GM23338 (cell line): ENCODE data around the gene XRRA1. TPM values are rescaled to one million over a fixed set of nuclear protein-coding genes. Genes with fewer than 3 reads are reported as not detected.

Experiments
- ATAC-seq: fragments of 200-7000 bp; cut with Tn5 transposase; 3 replicates; pipeline ENCODE4 v1.9.1; 2020
- DNase-seq: peaks from one replicate; pipeline ENCODE4 v3.0.0-alpha.2; 2015; ENCODE audit warnings: low spot score
- H2AFZ ChIP-seq: fragments of 200-600 bp; sonication (generic); 2 replicates; pipeline ENCODE4 v1.8.0; 2016; ENCODE audit warnings: antibody characterized with exemption, mild to moderate bottlenecking, moderate library complexity
- H3F3A ChIP-seq: fragments of 200-600 bp; sonication (generic); replicated peaks from 2 replicates; pipeline ENCODE4 v1.8.0; 2017; ENCODE audit warnings: antibody characterized with exemption, mixed run types, low read depth
- H3K27ac ChIP-seq: fragments of 200-600 bp; sonication (generic); 2 replicates; pipeline ENCODE4 v1.6.1; 2016; ENCODE audit warnings: low read depth
- H3K27me3 ChIP-seq: fragments of 200-600 bp; sonication (generic); 2 replicates; pipeline ENCODE4 v1.8.0; 2016; ENCODE audit warnings: mild to moderate bottlenecking, mixed run types, moderate library complexity; ENCODE audit not compliant: insufficient read depth
- H3K36me3 ChIP-seq: fragments of 200-600 bp; sonication (generic); 2 replicates; pipeline ENCODE4 v1.8.0; 2016; ENCODE audit warnings: mild to moderate bottlenecking; ENCODE audit not compliant: insufficient read depth
- H3K4me1 ChIP-seq: fragments of 200-600 bp; sonication (generic); 2 replicates; pipeline ENCODE4 v1.8.0; 2016; ENCODE audit warnings: mild to moderate bottlenecking, moderate library complexity; ENCODE audit not compliant: insufficient read depth
- H3K4me2 ChIP-seq: fragments of 200-600 bp; sonication (generic); 2 replicates; pipeline ENCODE4 v1.7.1; 2017; ENCODE audit warnings: mixed run types
- H3K4me3 ChIP-seq: fragments of 200-600 bp; sonication (generic); 2 replicates; pipeline ENCODE4 v1.6.1; 2016; ENCODE audit warnings: mixed run types
- H3K79me2 ChIP-seq: fragments of 200-600 bp; sonication (generic); replicated peaks from 2 replicates; pipeline ENCODE4 v1.8.0; 2017; ENCODE audit warnings: mild to moderate bottlenecking; ENCODE audit not compliant: insufficient read depth
- H3K9me2 ChIP-seq: fragments of 200-600 bp; sonication (generic); 2 replicates; pipeline ENCODE4 v1.8.0; 2017; ENCODE audit not compliant: insufficient read depth
- H4K20me1 ChIP-seq: fragments of 200-600 bp; sonication (generic); replicated peaks from 2 replicates; pipeline ENCODE4 v1.8.0; 2017; ENCODE audit warnings: mild to moderate bottlenecking; ENCODE audit not compliant: insufficient read depth
- H3K27ac Mint-ChIP-seq: 2 replicates; pipeline ENCODE4 v1.8.0; 2020; ENCODE audit warnings: inconsistent platforms, mild to moderate bottlenecking, moderate library complexity, mixed read lengths
- H3K27me3 Mint-ChIP-seq: 3 replicates; pipeline ENCODE4 v1.8.0; 2022; ENCODE audit warnings: low read depth, mild to moderate bottlenecking, moderate library complexity, mixed read lengths, inconsistent platforms; ENCODE audit not compliant: insufficient read depth, poor library complexity
- H3K36me3 Mint-ChIP-seq: 3 replicates; pipeline ENCODE4 v1.8.0; 2021; ENCODE audit warnings: low read depth, mild to moderate bottlenecking, inconsistent platforms, moderate library complexity, mixed read lengths
- H3K4me1 Mint-ChIP-seq: 3 replicates; pipeline ENCODE4 v1.8.0; 2020; ENCODE audit warnings: mild to moderate bottlenecking, inconsistent platforms, mixed read lengths
- H3K4me3 Mint-ChIP-seq: 3 replicates; pipeline ENCODE4 v1.8.0; 2021; ENCODE audit warnings: moderate library complexity, mild to moderate bottlenecking, inconsistent platforms, mixed read lengths
- H3K9me3 Mint-ChIP-seq: 3 replicates; pipeline ENCODE4 v1.8.0; 2020; ENCODE audit warnings: moderate library complexity, mild to moderate bottlenecking, inconsistent platforms, mixed read lengths
- CREB1 ChIP-seq: fragments of 250-450 bp; sonication (Bioruptor Pico); IDR thresholded peaks from 2 replicates; pipeline ENCODE4 v1.5.0; 2020; ENCODE audit warnings: low read depth, mild to moderate bottlenecking, moderate library complexity
- EZH2 ChIP-seq: fragments of 200-600 bp; sonication (generic); IDR thresholded peaks from one replicate; pipeline ENCODE4 v1.8.0; 2017; ENCODE audit warnings: antibody characterized with exemption, mild to moderate bottlenecking, low read depth; ENCODE audit not compliant: unreplicated experiment
- EZH2phosphoT487 ChIP-seq: fragments of 200-600 bp; sonication (generic); IDR thresholded peaks from one replicate; pipeline ENCODE4 v1.8.1; 2018; ENCODE audit warnings: antibody characterized with exemption; ENCODE audit not compliant: unreplicated experiment
- JUNB ChIP-seq: IDR thresholded peaks from one replicate; pipeline ENCODE4 v1.6.1; 2016; ENCODE audit warnings: antibody characterized with exemption; ENCODE audit not compliant: unreplicated experiment
- NANOG ChIP-seq: IDR thresholded peaks from 2 replicates; pipeline ENCODE4 v1.6.1; 2016; ENCODE audit warnings: antibody characterized with exemption, borderline replicate concordance
- POLR2AphosphoS5 ChIP-seq: IDR thresholded peaks from 2 replicates; pipeline ENCODE4 v1.6.1; 2016; ENCODE audit warnings: antibody characterized with exemption, low read depth
- STAT1 ChIP-seq: IDR thresholded peaks from one replicate; pipeline ENCODE4 v1.6.1; 2016; ENCODE audit warnings: antibody characterized with exemption; ENCODE audit not compliant: unreplicated experiment
- ZNF114 ChIP-seq: fragments of 250-450 bp; sonication (Bioruptor Pico); IDR thresholded peaks from 2 replicates; pipeline ENCODE4 v1.5.0; 2020; ENCODE audit warnings: mild to moderate bottlenecking, moderate library complexity
- ZNF331 ChIP-seq: fragments of 250-450 bp; sonication (Bioruptor Pico); IDR thresholded peaks from 2 replicates; pipeline ENCODE4 v1.5.0; 2020; ENCODE audit warnings: low read depth, mild to moderate bottlenecking, moderate library complexity
- polyA plus RNA-seq: library from polyadenylated mRNA; unstranded; fragments of >200 nt; fragmentation: Nextera tagmentation; extraction: Ambion mirVana; gene quantifications from 2 replicates; pipeline ENCODE4 v1.2.1, GENCODE V29; 2016
- total RNA-seq: library from RNA; depleted of rRNA; stranded (reverse); fragments of >200 nt; shearing (Covaris generic); gene quantifications from 2 replicates; pipeline ENCODE4 v1.2.3, GENCODE V29; 2014
- TF ChIP-seq, protein P1 (sequence below), 2 experiments: fragments of 200-600 bp in 1 of 2; sonication (generic) in 1 of 2; conservative IDR thresholded peaks; 2 replicates each; pipeline versions ENCODE4 v1.5.1 to v1.6.1; 2016 to 2017; ENCODE audit warnings: antibody characterized with exemption in 2 of 2, low read depth in 2 of 2, mild to moderate bottlenecking in 2 of 2, moderate library complexity in 1 of 2
- TF ChIP-seq, protein P2 (sequence below): fragments of 250-450 bp; sonication (Bioruptor Pico); IDR thresholded peaks from 2 replicates; pipeline ENCODE4 v1.5.0; 2020; ENCODE audit warnings: mild to moderate bottlenecking, moderate library complexity
- TF ChIP-seq, protein P3 (sequence below): IDR thresholded peaks from one replicate; pipeline ENCODE4 v1.6.1; 2018; ENCODE audit warnings: antibody characterized with exemption; ENCODE audit not compliant: unreplicated experiment

The XRRA1 gene
- total and polyA plus RNA-seq, 2 experiments from 2014 or later, result 4.9 to 5.4 TPM

DNA sequence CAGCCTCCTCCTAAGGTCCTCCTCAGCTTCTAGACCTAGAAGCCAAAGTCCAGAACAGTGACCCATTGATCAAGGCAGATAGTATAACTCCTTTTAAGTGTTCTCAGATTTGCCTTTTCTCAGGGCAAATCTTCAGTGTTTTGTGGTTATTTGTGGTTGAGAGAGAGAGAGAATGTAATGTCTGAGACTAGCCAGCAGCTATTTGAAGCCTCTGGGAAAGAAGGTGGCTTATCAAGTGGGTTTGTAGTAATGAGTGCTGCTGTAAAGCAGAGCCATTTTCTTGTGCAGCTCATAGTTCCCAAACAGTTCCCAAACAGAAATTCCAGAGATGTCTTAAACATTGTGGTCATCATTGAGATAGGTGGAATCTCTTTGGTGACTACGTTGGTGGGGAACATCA is 110.7 kb downstream of the XRRA1 start (continued):
- TF ChIP-seq, protein P1, sequence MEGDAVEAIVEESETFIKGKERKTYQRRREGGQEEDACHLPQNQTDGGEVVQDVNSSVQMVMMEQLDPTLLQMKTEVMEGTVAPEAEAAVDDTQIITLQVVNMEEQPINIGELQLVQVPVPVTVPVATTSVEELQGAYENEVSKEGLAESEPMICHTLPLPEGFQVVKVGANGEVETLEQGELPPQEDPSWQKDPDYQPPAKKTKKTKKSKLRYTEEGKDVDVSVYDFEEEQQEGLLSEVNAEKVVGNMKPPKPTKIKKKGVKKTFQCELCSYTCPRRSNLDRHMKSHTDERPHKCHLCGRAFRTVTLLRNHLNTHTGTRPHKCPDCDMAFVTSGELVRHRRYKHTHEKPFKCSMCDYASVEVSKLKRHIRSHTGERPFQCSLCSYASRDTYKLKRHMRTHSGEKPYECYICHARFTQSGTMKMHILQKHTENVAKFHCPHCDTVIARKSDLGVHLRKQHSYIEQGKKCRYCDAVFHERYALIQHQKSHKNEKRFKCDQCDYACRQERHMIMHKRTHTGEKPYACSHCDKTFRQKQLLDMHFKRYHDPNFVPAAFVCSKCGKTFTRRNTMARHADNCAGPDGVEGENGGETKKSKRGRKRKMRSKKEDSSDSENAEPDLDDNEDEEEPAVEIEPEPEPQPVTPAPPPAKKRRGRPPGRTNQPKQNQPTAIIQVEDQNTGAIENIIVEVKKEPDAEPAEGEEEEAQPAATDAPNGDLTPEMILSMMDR (conservative IDR thresholded peaks at IDR 0.05; ENCODE audit: low read depth in 2 of 2), result no peak

DNA sequence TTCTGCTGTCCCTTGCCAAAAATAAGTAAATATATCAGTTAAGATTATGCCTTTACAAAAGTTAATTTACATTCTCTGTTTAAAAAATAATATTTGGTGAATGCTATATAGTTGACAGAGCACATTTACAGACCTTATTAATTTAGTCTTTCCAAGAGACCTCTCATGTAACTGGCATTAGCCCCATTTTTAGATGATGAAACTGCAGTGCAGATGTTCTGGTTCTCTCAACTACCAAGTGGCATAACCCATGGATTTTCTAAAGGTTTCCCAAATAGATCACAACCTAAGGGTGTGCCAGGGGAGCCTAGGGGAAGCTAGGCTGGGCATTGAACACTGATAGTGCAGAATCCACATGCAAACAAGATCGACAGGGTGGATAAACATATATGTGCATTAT is 111.7 kb downstream of the XRRA1 start:
- Histone ChIP-seq H3K4me3 (no peak overlapping the region), H2AFZ (no peak overlapping the region), H3K27me3 (no peaks in the 10 kb centered on the region), H3K36me3 (peaks cover 15% of the 10 kb centered on the region; the same call in 1 of the 2 replicates), H3K4me1 (no peaks in the 10 kb centered on the region), H4K20me1 (no peaks in the 10 kb centered on the region; the same call in 1 of the 2 replicates), H3K9me2 (no peaks in the 10 kb centered on the region), H3K4me2 (no peak overlapping the region), H3F3A (no peaks in the 10 kb centered on the region), H3K79me2 (no peaks in the 10 kb centered on the region), H3K27ac (no peak overlapping the region)
- no peak for DNase-seq
- Mint-ChIP-seq H3K27ac (no peak overlapping the region), H3K27me3 (peaks cover 5% of the 10 kb centered on the region), H3K4me3 (no peak overlapping the region), H3K36me3 (peaks cover 20% of the 10 kb centered on the region), H3K4me1 (peaks cover 5% of the 10 kb centered on the region; the same call in 1 of the 3 replicates), H3K9me3 (no peaks in the 10 kb centered on the region; the same call in 2 of the 3 replicates)
- no peak for ATAC-seq
- TF ChIP-seq ZNF331 (CRISPR knock-in tag) (no peak), STAT1 (no peak), POLR2AphosphoS5 (no peak), CREB1 (CRISPR knock-in tag) (no peak), JUNB (no peak), EZH2phosphoT487 (no peak), NANOG (no peak), EZH2 (no peak), ZNF114 (CRISPR knock-in tag) (no peak)
- TF ChIP-seq, protein P1 (conservative IDR thresholded peaks at IDR 0.05; ENCODE audit: low read depth in 2 of 2), result no peak
- TF ChIP-seq, protein P2, sequence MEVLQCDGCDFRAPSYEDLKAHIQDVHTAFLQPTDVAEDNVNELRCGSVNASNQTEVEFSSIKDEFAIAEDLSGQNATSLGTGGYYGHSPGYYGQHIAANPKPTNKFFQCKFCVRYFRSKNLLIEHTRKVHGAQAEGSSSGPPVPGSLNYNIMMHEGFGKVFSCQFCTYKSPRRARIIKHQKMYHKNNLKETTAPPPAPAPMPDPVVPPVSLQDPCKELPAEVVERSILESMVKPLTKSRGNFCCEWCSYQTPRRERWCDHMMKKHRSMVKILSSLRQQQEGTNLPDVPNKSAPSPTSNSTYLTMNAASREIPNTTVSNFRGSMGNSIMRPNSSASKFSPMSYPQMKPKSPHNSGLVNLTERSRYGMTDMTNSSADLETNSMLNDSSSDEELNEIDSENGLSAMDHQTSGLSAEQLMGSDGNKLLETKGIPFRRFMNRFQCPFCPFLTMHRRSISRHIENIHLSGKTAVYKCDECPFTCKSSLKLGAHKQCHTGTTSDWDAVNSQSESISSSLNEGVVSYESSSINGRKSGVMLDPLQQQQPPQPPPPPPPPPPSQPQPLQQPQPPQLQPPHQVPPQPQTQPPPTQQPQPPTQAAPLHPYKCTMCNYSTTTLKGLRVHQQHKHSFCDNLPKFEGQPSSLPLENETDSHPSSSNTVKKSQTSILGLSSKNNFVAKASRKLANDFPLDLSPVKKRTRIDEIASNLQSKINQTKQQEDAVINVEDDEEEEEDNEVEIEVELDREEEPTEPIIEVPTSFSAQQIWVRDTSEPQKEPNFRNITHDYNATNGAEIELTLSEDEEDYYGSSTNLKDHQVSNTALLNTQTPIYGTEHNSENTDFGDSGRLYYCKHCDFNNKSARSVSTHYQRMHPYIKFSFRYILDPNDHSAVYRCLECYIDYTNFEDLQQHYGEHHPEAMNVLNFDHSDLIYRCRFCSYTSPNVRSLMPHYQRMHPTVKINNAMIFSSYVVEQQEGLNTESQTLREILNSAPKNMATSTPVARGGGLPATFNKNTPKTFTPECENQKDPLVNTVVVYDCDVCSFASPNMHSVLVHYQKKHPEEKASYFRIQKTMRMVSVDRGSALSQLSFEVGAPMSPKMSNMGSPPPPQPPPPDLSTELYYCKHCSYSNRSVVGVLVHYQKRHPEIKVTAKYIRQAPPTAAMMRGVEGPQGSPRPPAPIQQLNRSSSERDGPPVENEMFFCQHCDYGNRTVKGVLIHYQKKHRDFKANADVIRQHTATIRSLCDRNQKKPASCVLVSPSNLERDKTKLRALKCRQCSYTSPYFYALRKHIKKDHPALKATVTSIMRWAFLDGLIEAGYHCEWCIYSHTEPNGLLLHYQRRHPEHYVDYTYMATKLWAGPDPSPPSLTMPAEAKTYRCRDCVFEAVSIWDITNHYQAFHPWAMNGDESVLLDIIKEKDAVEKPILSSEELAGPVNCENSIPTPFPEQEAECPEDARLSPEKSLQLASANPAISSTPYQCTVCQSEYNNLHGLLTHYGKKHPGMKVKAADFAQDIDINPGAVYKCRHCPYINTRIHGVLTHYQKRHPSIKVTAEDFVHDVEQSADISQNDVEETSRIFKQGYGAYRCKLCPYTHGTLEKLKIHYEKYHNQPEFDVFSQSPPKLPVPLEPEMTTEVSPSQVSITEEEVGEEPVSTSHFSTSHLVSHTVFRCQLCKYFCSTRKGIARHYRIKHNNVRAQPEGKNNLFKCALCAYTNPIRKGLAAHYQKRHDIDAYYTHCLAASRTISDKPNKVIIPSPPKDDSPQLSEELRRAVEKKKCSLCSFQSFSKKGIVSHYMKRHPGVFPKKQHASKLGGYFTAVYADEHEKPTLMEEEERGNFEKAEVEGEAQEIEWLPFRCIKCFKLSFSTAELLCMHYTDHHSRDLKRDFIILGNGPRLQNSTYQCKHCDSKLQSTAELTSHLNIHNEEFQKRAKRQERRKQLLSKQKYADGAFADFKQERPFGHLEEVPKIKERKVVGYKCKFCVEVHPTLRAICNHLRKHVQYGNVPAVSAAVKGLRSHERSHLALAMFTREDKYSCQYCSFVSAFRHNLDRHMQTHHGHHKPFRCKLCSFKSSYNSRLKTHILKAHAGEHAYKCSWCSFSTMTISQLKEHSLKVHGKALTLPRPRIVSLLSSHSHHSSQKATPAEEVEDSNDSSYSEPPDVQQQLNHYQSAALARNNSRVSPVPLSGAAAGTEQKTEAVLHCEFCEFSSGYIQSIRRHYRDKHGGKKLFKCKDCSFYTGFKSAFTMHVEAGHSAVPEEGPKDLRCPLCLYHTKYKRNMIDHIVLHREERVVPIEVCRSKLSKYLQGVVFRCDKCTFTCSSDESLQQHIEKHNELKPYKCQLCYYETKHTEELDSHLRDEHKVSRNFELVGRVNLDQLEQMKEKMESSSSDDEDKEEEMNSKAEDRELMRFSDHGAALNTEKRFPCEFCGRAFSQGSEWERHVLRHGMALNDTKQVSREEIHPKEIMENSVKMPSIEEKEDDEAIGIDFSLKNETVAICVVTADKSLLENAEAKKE (CRISPR knock-in tag), result no peak
- TF ChIP-seq, protein P3, sequence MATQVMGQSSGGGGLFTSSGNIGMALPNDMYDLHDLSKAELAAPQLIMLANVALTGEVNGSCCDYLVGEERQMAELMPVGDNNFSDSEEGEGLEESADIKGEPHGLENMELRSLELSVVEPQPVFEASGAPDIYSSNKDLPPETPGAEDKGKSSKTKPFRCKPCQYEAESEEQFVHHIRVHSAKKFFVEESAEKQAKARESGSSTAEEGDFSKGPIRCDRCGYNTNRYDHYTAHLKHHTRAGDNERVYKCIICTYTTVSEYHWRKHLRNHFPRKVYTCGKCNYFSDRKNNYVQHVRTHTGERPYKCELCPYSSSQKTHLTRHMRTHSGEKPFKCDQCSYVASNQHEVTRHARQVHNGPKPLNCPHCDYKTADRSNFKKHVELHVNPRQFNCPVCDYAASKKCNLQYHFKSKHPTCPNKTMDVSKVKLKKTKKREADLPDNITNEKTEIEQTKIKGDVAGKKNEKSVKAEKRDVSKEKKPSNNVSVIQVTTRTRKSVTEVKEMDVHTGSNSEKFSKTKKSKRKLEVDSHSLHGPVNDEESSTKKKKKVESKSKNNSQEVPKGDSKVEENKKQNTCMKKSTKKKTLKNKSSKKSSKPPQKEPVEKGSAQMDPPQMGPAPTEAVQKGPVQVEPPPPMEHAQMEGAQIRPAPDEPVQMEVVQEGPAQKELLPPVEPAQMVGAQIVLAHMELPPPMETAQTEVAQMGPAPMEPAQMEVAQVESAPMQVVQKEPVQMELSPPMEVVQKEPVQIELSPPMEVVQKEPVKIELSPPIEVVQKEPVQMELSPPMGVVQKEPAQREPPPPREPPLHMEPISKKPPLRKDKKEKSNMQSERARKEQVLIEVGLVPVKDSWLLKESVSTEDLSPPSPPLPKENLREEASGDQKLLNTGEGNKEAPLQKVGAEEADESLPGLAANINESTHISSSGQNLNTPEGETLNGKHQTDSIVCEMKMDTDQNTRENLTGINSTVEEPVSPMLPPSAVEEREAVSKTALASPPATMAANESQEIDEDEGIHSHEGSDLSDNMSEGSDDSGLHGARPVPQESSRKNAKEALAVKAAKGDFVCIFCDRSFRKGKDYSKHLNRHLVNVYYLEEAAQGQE, result no peak
